H1 (cell line): Measurements from ENCODE around the gene NDEL1. TPM values are rescaled to one million over a fixed set of nuclear protein-coding genes. Genes with fewer than 3 reads are reported as not detected.

Experiments used
- CTCF ChIA-PET: fragments of 300-600 bp; sonication (Branson Sonifier 250); formaldehyde crosslinking; loops from one replicate; lab custom pipeline; 2021; ENCODE audit not compliant: partially characterized antibody; lab: Charles Lee
- POLR2A ChIA-PET: fragments of 300-600 bp; sonication (Branson Sonifier 250); formaldehyde crosslinking; loops from one replicate; lab custom pipeline; 2021; ENCODE audit warnings: inconsistent platforms; ENCODE audit not compliant: partially characterized antibody; lab: Charles Lee
- DNase-seq, 2 experiments: peaks; one replicate each; pipeline versions ENCODE4 v3.0.0 to v3.0.0-alpha.2; 2010 to 2022; ENCODE audit warnings: low spot score in 2 of 2, low read depth in 1 of 2, mixed read lengths in 1 of 2
- FAIRE-seq: peaks from 2 replicates; lab custom pipeline; 2011; peaks lifted over from hg19 to GRCh38; lab: Jason Lieb, UNC
- H2AFZ ChIP-seq: 2 replicates; pipeline ENCODE4 v1.8.1; 2012; ENCODE audit warnings: low read length, inconsistent platforms
- H2AK5ac ChIP-seq: 2 replicates; pipeline ENCODE4 v1.6.1; 2013; ENCODE audit warnings: low read depth, low read length
- H2BK120ac ChIP-seq: replicated peaks from 2 replicates; pipeline ENCODE3; 2013; ENCODE audit warnings: low read depth, low read length, inconsistent platforms
- H2BK12ac ChIP-seq: 2 replicates; pipeline ENCODE4 v1.6.1; 2013; ENCODE audit warnings: low read depth, low read length
- H2BK15ac ChIP-seq: 2 replicates; pipeline ENCODE4 v1.6.1; 2013; ENCODE audit warnings: low read length
- H2BK20ac ChIP-seq: 2 replicates; pipeline ENCODE4 v1.6.1; 2013; ENCODE audit warnings: low read length
- H2BK5ac ChIP-seq: 2 replicates; pipeline ENCODE4 v1.6.1; 2013; ENCODE audit warnings: low read depth, low read length
- H3K14ac ChIP-seq: 2 replicates; pipeline ENCODE4 v1.6.1; 2013; ENCODE audit warnings: inconsistent platforms; ENCODE audit not compliant: insufficient read length
- H3K18ac ChIP-seq: 2 replicates; pipeline ENCODE4 v1.6.1; 2013; ENCODE audit warnings: low read length; ENCODE audit errors: extremely low read depth
- H3K23ac ChIP-seq: 2 replicates; pipeline ENCODE4 v1.6.1; 2013; ENCODE audit warnings: inconsistent platforms; ENCODE audit not compliant: insufficient read length
- H3K23me2 ChIP-seq: 2 replicates; pipeline ENCODE4 v1.6.1; 2013; ENCODE audit warnings: low read depth, low read length
- H3K27ac ChIP-seq: 2 replicates; pipeline ENCODE4 v1.6.1; 2011; ENCODE audit warnings: low read depth, low read length, inconsistent platforms
- H3K27me3 ChIP-seq, 4 experiments: replicated peaks in 1 of 4; 1 replicate in 1 of 4; 2 replicates in 3 of 4; pipeline versions ENCODE4 v1.6.1 to v1.8.1; 2011 to 2013; ENCODE audit warnings: low read length in 3 of 4, mild to moderate bottlenecking in 3 of 4, inconsistent platforms in 2 of 4, mixed read lengths in 2 of 4, moderate library complexity in 1 of 4; ENCODE audit not compliant: control insufficient read depth in 3 of 4, insufficient read depth in 3 of 4; ENCODE audit errors: extremely low read depth in 1 of 4
- H3K36me3 ChIP-seq, 4 experiments: 2 replicates each; pipeline versions ENCODE4 v1.6.1 to v1.8.1; 2011 to 2013; ENCODE audit warnings: mild to moderate bottlenecking in 4 of 4, low read length in 3 of 4, moderate library complexity in 2 of 4, control low read depth in 1 of 4, inconsistent platforms in 1 of 4; ENCODE audit not compliant: insufficient read depth in 4 of 4, control insufficient read depth in 2 of 4
- H3K4ac ChIP-seq: replicated peaks from 2 replicates; pipeline ENCODE3; 2013; ENCODE audit warnings: low read length, low read depth, mixed read lengths, inconsistent platforms; ENCODE audit not compliant: insufficient read length
- H3K4me1 ChIP-seq, 4 experiments: replicated peaks in 1 of 4; 1 replicate in 1 of 4; 2 replicates in 3 of 4; pipeline versions ENCODE4 v1.6.1 to v1.8.1; 2011 to 2013; ENCODE audit warnings: low read length in 3 of 4, inconsistent platforms in 2 of 4, mixed read lengths in 1 of 4; ENCODE audit not compliant: insufficient read depth in 4 of 4, control insufficient read depth in 3 of 4
- H3K4me2 ChIP-seq, 2 experiments: 2 replicates each; pipeline versions ENCODE4 v1.6.1 to v1.8.1; 2011 to 2013; ENCODE audit warnings: low read depth in 2 of 2, low read length in 2 of 2, control low read depth in 1 of 2, inconsistent platforms in 1 of 2, mild to moderate bottlenecking in 1 of 2; ENCODE audit not compliant: insufficient read depth in 1 of 2
- H3K4me3 ChIP-seq, 4 experiments: fragments of 200-600, 300-600 bp in 1 of 4; sonication (generic), shearing (Covaris generic), sonication (Bioruptor Twin) in 1 of 4; 2 replicates each; pipeline versions ENCODE4 v1.5.1 to v1.8.1; 2011 to 2016; ENCODE audit warnings: low read length in 4 of 4, low read depth in 3 of 4, control low read depth in 2 of 4, inconsistent platforms in 2 of 4, mild to moderate bottlenecking in 2 of 4, mixed read lengths in 1 of 4, moderate library complexity in 1 of 4; ENCODE audit not compliant: insufficient read depth in 2 of 4; ENCODE audit errors: extremely low read depth in 1 of 4
- H3K56ac ChIP-seq: replicated peaks from 2 replicates; pipeline ENCODE3; 2013; ENCODE audit warnings: low read depth, mild to moderate bottlenecking, mixed read lengths, low read length, inconsistent platforms; ENCODE audit not compliant: insufficient read length
- H3K79me1 ChIP-seq: 2 replicates; pipeline ENCODE4 v1.6.1; 2013; ENCODE audit warnings: low read depth, low read length, control low read depth
- H3K79me2 ChIP-seq, 2 experiments: 2 replicates each; pipeline versions ENCODE4 v1.6.1 to v1.8.1; 2012 to 2013; ENCODE audit warnings: low read length in 2 of 2, mild to moderate bottlenecking in 2 of 2, inconsistent platforms in 1 of 2; ENCODE audit not compliant: insufficient read depth in 2 of 2, control insufficient read depth in 1 of 2
- H3K9ac ChIP-seq, 4 experiments: replicated peaks in 1 of 4; 1 replicate in 1 of 4; 2 replicates in 3 of 4; pipeline versions ENCODE4 v1.6.1 to v1.8.1; 2011 to 2013; ENCODE audit warnings: low read depth in 3 of 4, low read length in 3 of 4, control low read depth in 2 of 4, mild to moderate bottlenecking in 2 of 4, moderate library complexity in 2 of 4, inconsistent platforms in 1 of 4; ENCODE audit errors: extremely low read depth in 1 of 4
- H3K9me3 ChIP-seq, 2 experiments: 2 replicates each; pipeline versions ENCODE4 v1.6.1 to v1.8.1; 2012 to 2013; ENCODE audit warnings: mild to moderate bottlenecking in 2 of 2, moderate library complexity in 2 of 2, control low read depth in 1 of 2, inconsistent platforms in 1 of 2, low read depth in 1 of 2, low read length in 1 of 2, mixed read lengths in 1 of 2; ENCODE audit not compliant: insufficient read depth in 2 of 2
- H4K20me1 ChIP-seq, 2 experiments: replicated peaks in 1 of 2; 2 replicates each; pipeline versions ENCODE3 to v1.8.1; 2011 to 2013; ENCODE audit warnings: inconsistent platforms in 2 of 2, low read length in 2 of 2, mild to moderate bottlenecking in 1 of 2; ENCODE audit not compliant: insufficient read depth in 2 of 2, control insufficient read depth in 1 of 2
- H4K5ac ChIP-seq: 2 replicates; pipeline ENCODE4 v1.6.1; 2013; ENCODE audit warnings: low read length, low read depth, mixed read lengths, inconsistent platforms; ENCODE audit not compliant: insufficient read length
- H4K8ac ChIP-seq: 2 replicates; pipeline ENCODE4 v1.8.0; 2013; ENCODE audit warnings: mild to moderate bottlenecking, moderate library complexity, low read length, inconsistent platforms; ENCODE audit not compliant: insufficient read depth; ENCODE audit errors: extremely low read depth
- H4K91ac ChIP-seq: replicated peaks from 2 replicates; pipeline ENCODE3; 2013; ENCODE audit warnings: low read length, mixed read lengths, inconsistent platforms; ENCODE audit not compliant: insufficient read length
- CTCF ChIP-seq, 3 experiments: IDR thresholded peaks; 1 replicate in 2 of 3; 2 replicates in 1 of 3; pipeline versions ENCODE4 v1.5.1 to v1.6.1; 2011; ENCODE audit warnings: low read length in 3 of 3, mild to moderate bottlenecking in 3 of 3, inconsistent platforms in 2 of 3, low read depth in 1 of 3, moderate library complexity in 1 of 3; ENCODE audit not compliant: insufficient read depth in 1 of 3; ENCODE audit errors: control extremely low read depth in 1 of 3
- NANOG ChIP-seq: IDR thresholded peaks from 2 replicates; pipeline ENCODE4 v1.6.1; 2011; ENCODE audit warnings: low read length, low read depth, mild to moderate bottlenecking, inconsistent platforms; ENCODE audit not compliant: insufficient read depth, poor library complexity, severe bottlenecking
- POLR2AphosphoS5 ChIP-seq: IDR thresholded peaks from 2 replicates; pipeline ENCODE4 v1.6.1; 2011; ENCODE audit warnings: low read depth, low read length
- TAF1 ChIP-seq: IDR thresholded peaks from 2 replicates; pipeline ENCODE4 v1.6.1; 2011; ENCODE audit warnings: mild to moderate bottlenecking, low read depth, low read length
- YY1 ChIP-seq: IDR thresholded peaks from 2 replicates; pipeline ENCODE4 v1.6.1; 2011; ENCODE audit warnings: low read depth, mild to moderate bottlenecking, low read length
- WGBS, 2 experiments: shearing (Covaris generic) in 1 of 2; methylation state at CpG; one replicate each; pipeline versions ENCODE4 v1.1.6 to v1.1.7; 2013 to 2015; ENCODE audit warnings: low lambda C conversion rate in 2 of 2, mixed read lengths in 2 of 2, inconsistent platforms in 1 of 2, low coverage in 1 of 2, missing lambda C conversion rate in 1 of 2; ENCODE audit not compliant: insufficient replicate concordance in 2 of 2, insufficient coverage in 1 of 2, insufficient read length in 1 of 2; ENCODE audit errors: extremely low coverage in 1 of 2, missing lambda C conversion rate in 1 of 2; 5-methylcytosine and 5-hydroxymethylcytosine counted together
- polyA plus RNA-seq, 7 experiments: library from polyadenylated mRNA; depleted of rRNA in 3 of 7; stranded (reverse) in 5 of 7; unstranded in 2 of 7; fragments of >200 nt in 5 of 7; fragments of 200-250 nt in 2 of 7; gene quantifications; 1 replicate in 5 of 7; 2 replicates in 1 of 7; 4 replicates in 1 of 7; pipeline versions ENCODE4 v1.2.1 to v1.2.3, GENCODE V29; 2011 to 2013; ENCODE audit warnings: missing spikeins in 2 of 7, mixed read lengths in 2 of 7
- total RNA-seq: library from RNA; stranded (reverse); fragmentation: NEBNext Ultra II Directional; extraction: Animal tissue kit (Norgen Biotek cat#: 25700); gene quantifications from 2 replicates; pipeline ENCODE4 v1.2.1, GENCODE V29; 2021

NDEL1 gene
- total and polyA plus RNA-seq, 2 of the 8 experiments (the other 6 are each of a cell fraction or from before 2014, with no cell fraction given): 31.1 to 32.9 TPM

GRCh38 chr17:8502126-8502525 lies 66.4 kb downstream of the NDEL1 start:
- Histone ChIP-seq H3K36me3 (peaks cover 62 to 86% (median 78%) of the 10 kb centered on the region in 4 experiments), H3K23me2 (no peaks in the 10 kb centered on the region), H2BK120ac (no peak overlapping the region), H3K18ac (no peak overlapping the region), H3K9ac (no peak overlapping the region), H3K79me1 (no peaks in the 10 kb centered on the region; the same call in 1 of the 2 replicates), H3K79me2 (no peaks in the 10 kb centered on the region), H3K14ac (no peak overlapping the region), H2BK5ac (no peak overlapping the region), H2BK12ac (no peak overlapping the region), H3K23ac (no peak overlapping the region), H4K20me1 (peaks cover 4 to 8% of the 10 kb centered on the region in 2 experiments), H3K4me1 (no peaks in the 10 kb centered on the region), H3K9me3 (no peaks in the 10 kb centered on the region), H4K5ac (no peak overlapping the region), H3K27ac (no peak overlapping the region), H3K56ac (no peak overlapping the region), H3K4me2 (no peak overlapping the region), H3K4ac (no peak overlapping the region), H2BK20ac (no peak overlapping the region), H3K27me3 (no peaks in the 10 kb centered on the region), H2BK15ac (no peak overlapping the region), H3K4me3 (no peak overlapping the region), H2AFZ (no peak overlapping the region), H4K91ac (no peak overlapping the region), H2AK5ac (no peak overlapping the region), H4K8ac (no peak overlapping the region)
- WGBS, 2 experiments: 87% methylated on average over 6 of the region's 6 CpGs; no CpG with 5 or more reads in 1 of the 2 experiments
- CTCF ChIA-PET: interaction anchor here (1.7 to 2.0 kb wide), 2 partner anchors 14 to 21 kb away, joined by 4 read pairs; no protein-coding TSS in a partner anchor
- FAIRE-seq (no peak), DNase-seq (no peak)
- TF ChIP-seq CTCF (IDR thresholded peaks at IDR 0.05; ENCODE audit: control extremely low read depth in 1 of 3, insufficient read depth in 1 of 3, low read depth in 1 of 3, low read length in 3 of 3) (no peak), NANOG (no peak), POLR2AphosphoS5 (0 out of 2 replicates have a peak, but pooled peaks have one; percentile 13), YY1 (no peak), TAF1 (no peak)
- POLR2A ChIA-PET: no interaction called here
